HepG2 (cell line): ENCODE results near the gene ABCB8. TPM values are rescaled to one million over a fixed set of nuclear protein-coding genes. Genes with fewer than 3 reads are reported as not detected.

Source experiments
- BCL3 ChIP-seq: sonication (generic); formaldehyde crosslinking; IDR thresholded peaks from 2 replicates; pipeline ENCODE4 v1.5.1; 2020; ENCODE audit warnings: mild to moderate bottlenecking, missing genetic modification reagents, moderate library complexity
- DDIT3 ChIP-seq: sonication (generic); formaldehyde crosslinking; IDR thresholded peaks from 2 replicates; pipeline ENCODE4 v1.4.0; 2020; ENCODE audit warnings: mild to moderate bottlenecking, missing genetic modification reagents
- ETV5 ChIP-seq: IDR thresholded peaks from 2 replicates; pipeline ENCODE4 v1.6.1; 2018; ENCODE audit warnings: missing biosample characterization, missing genetic modification reagents, inconsistent platforms, borderline replicate concordance
- FOXM1 ChIP-seq: sonication (generic); formaldehyde crosslinking; IDR thresholded peaks from 2 replicates; pipeline ENCODE4 v1.5.0; 2020; ENCODE audit warnings: missing genetic modification reagents
- HNRNPL ChIP-seq: fragments of 200-400 bp; formaldehyde crosslinking; IDR thresholded peaks from 2 replicates; pipeline ENCODE4 v1.6.1; 2017; ENCODE audit warnings: mild to moderate bottlenecking, low read depth, low read length
- NR2C2 ChIP-seq: sonication (generic); formaldehyde crosslinking; IDR thresholded peaks from 2 replicates; pipeline ENCODE4 v1.4.0; 2020; ENCODE audit warnings: missing genetic modification reagents, mild to moderate bottlenecking, moderate library complexity, borderline replicate concordance
- TERF1 ChIP-seq: sonication (generic); formaldehyde crosslinking; IDR thresholded peaks from 2 replicates; pipeline ENCODE4 v1.8.0; 2022; ENCODE audit warnings: mild to moderate bottlenecking, missing genetic modification reagents, moderate library complexity
- ZNF280B ChIP-seq: sonication (generic); formaldehyde crosslinking; IDR thresholded peaks from 2 replicates; pipeline ENCODE4 v1.5.0; 2020; ENCODE audit warnings: missing genetic modification reagents, mild to moderate bottlenecking, borderline replicate concordance
- ZNF354B ChIP-seq: sonication (generic); formaldehyde crosslinking; IDR thresholded peaks from 2 replicates; pipeline ENCODE4 v1.8.0; 2022; ENCODE audit warnings: mild to moderate bottlenecking, missing genetic modification reagents
- ZNF468 ChIP-seq: sonication (generic); formaldehyde crosslinking; IDR thresholded peaks from 2 replicates; pipeline ENCODE4 v1.8.0; 2022; ENCODE audit warnings: mild to moderate bottlenecking, moderate library complexity, missing genetic modification reagents
- ZNF615 ChIP-seq: sonication (generic); formaldehyde crosslinking; IDR thresholded peaks from 2 replicates; pipeline ENCODE4 v1.5.0; 2020; ENCODE audit warnings: mild to moderate bottlenecking, missing genetic modification reagents, borderline replicate concordance
- ZNF629 ChIP-seq: sonication (generic); formaldehyde crosslinking; conservative IDR thresholded peaks from 2 replicates; pipeline ENCODE4 v1.5.0; 2020; ENCODE audit warnings: missing genetic modification reagents
- ZNF672 ChIP-seq: sonication (generic); formaldehyde crosslinking; IDR thresholded peaks from 2 replicates; pipeline ENCODE4 v1.8.1; 2022; ENCODE audit warnings: missing genetic modification reagents
- ZNF687 ChIP-seq: sonication (generic); formaldehyde crosslinking; IDR thresholded peaks from 2 replicates; pipeline ENCODE4 v1.5.1; 2020; ENCODE audit warnings: mild to moderate bottlenecking, missing genetic modification reagents, moderate library complexity
- polyA plus RNA-seq, 8 experiments: library from polyadenylated mRNA; depleted of rRNA in 3 of 8; stranded (reverse) in 7 of 8; unstranded in 1 of 8; fragments of >200 nt; fragmentation: Illumina TruSeq in 4 of 8; extraction: Trizol in 4 of 8; gene quantifications; 2 replicates each; pipeline versions ENCODE4 v1.2.1 to v1.2.3, GENCODE V29; 2011 to 2016; ENCODE audit warnings: low read depth in 4 of 8, missing spikeins in 1 of 8, mixed read lengths in 1 of 8; ENCODE audit not compliant: insufficient read depth in 1 of 8
- total RNA-seq, 5 experiments: library from RNA; depleted of rRNA; stranded (reverse); fragments of >200 nt; fragmentation: Illumina TruSeq; extraction: Trizol; gene quantifications; 2 replicates each; pipeline ENCODE4 v1.2.3, GENCODE V29; 2016; ENCODE audit warnings: low read depth in 1 of 5

ABCB8 gene
- total and polyA plus RNA-seq, 2 of the 13 experiments (the other 11 are each of a cell fraction or from before 2014, with no cell fraction given): 6.6 to 16.7 TPM

GRCh38 chr7:151059367-151060112, 31.3 kb downstream of the ABCB8 start, which contains the start of gene SLC4A2 (continued):
- TF ChIP-seq DDIT3 (CRISPR knock-in tag) (no peak), NR2C2 (CRISPR knock-in tag) (no peak), HNRNPL (no peak), BCL3 (CRISPR knock-in tag) (no peak), ZNF629 (CRISPR knock-in tag) (no peak), ZNF615 (CRISPR knock-in tag) (no peak), ZNF354B (0 out of 2 replicates have a peak, but pooled peaks have one; percentile 38), TERF1 (CRISPR knock-in tag) (no peak), FOXM1 (CRISPR knock-in tag) (no peak), ZNF672 (CRISPR knock-in tag) (no peak), ZNF280B (CRISPR knock-in tag) (no peak), ZNF687 (CRISPR knock-in tag) (0 out of 2 replicates have a peak, but pooled peaks have one; percentile 28), ETV5 (no peak), ZNF468 (CRISPR knock-in tag) (no peak)
